ENCODE results near the gene DAZAP1.

The DAZAP1 gene

DNA sequence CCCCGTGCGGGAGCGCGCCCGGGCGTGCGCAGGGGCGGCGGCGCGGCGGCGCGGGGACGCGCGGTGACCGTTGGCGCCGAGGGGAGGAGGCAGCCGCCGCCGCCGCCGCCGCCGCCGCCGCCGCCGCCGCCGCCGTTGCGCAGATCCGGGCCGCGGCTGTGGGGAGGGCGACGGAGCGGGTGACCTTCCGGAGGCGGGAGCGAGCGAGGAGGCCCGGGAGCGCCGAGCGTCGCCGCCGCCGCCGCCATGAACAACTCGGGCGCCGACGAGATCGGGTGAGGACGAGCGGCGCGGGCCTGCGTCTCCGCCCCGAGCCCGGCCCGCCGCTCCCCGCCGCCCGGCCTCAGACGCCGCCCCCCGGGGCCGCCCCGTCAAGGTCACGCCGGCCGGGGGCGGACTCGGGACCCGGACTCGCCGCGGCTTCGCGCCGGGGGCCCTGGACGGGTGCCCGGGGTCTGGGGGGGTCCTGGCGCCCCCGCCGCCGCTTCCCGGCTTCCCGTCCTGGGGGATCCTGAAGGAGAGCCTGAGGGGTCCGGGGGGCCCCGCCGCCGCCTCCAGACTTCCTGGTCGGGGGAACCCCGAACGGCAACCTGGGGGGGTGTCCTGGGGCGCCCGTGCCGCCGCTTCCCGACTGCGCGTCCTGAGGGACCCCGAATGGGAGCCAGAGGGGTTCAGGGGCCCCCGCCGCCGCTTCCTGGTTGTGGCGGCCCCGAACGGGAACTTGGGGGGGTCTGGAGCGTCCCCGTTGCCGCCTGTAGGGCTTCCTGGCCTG is at the start of gene DAZAP1:
TSS of gene DAZAP1 (plus strand) at position 59 of the 772 bp plus-strand sequence. CDS start at position 247, 188 bp downstream.
- peak; percentile 50 to 65 for DNase-seq

DNA sequence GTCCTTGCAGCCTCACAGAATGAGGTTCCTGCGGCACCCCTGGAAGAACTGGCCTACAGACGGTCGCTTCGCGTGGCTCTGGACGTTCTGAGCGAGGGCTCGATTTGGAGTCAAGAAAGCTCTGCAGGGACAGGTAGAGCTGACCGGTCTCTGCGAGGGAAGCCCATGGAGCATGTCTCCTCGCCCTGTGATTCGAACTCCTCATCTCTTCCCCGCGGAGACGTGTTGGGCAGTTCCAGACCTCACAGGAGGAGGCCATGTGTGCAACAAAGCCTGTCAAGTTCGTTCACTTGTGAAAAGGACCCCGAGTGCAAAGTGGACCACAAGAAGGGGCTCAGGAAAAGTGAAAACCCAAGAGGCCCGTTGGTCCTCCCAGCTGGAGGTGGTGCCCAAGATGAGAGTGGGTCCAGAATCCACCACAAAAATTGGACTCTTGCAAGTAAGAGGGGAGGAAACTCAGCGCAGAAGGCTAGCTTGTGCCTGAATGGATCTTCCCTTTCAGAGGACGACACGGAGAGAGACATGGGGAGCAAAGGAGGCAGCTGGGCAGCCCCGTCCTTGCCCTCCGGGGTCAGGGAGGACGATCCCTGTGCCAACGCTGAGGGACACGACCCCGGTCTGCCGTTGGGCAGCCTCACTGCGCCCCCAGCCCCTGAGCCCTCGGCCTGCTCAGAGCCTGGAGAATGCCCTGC is 47.1 kb upstream of the DAZAP1 start:
- DNase-seq = no peak

DNA sequence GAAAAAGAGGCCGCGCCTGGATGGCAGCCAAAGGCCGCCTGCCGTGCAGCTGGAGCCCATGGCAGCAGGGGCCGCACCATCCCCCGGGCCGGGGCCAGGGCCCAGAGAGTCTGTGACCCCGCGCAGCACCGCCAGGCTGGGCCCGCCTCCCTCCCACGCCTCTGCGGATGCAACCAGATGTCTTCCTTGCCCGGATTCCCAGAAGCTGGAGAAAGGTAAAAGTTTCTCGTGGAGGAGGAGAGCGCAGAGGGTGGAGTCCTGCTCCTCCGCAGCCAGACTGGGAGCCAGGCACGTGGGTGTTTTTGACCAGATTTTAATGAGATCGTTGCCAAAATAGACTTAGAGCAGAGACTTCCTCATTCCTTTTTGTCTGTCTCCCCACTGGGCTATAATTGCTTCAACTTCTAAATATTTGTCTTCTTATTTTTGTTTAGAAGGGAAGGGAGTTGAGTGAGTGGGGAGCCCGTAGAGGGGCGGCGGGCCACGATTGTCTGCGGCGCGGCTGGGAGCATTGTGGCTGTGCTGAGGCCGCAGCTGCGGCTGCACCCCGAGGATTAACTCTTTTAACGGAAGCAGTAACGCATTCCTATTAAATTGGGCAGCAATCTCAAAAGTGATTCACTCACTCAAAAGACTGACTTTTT is 46.4 kb upstream of the DAZAP1 start:
- no peak for DNase-seq

DNA sequence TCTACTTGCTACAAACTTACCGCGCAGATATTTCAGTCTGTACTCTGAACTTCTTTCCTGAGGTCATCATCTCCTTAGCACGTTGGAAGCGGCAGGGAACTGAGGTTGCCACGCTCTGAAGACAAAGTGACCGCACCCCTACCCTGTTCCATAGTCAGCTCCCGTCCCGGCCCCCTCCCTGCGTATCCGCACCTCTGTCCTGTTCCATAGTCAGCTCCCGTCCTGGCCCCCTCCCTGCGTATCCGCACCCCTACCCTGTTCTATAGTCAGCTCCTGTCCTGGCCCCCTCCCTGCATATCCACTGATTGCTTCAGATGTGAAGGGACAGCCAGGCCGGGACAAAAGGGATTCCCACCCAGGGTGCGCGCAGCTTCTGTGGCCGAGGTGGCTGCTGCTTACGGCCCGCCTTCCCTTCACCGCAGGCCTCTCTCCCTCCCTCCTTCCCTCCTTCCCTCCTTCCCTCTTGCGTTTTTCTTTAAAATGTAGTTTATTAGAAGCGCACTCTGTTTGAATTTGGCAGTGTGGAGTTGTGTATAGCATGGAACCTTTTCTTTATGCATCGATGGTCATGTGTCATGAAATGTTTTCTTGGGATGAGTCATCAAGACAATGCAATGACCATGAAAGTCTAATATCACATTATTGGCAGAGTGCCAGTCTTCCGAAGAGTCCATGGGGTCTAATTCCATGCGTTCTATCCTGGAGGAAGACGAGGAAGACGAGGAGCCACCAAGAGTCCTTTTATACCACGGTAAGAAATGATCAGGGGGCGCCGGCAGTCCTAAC is 45.6 kb upstream of the DAZAP1 start:
- DNase-seq = no peak

DNA sequence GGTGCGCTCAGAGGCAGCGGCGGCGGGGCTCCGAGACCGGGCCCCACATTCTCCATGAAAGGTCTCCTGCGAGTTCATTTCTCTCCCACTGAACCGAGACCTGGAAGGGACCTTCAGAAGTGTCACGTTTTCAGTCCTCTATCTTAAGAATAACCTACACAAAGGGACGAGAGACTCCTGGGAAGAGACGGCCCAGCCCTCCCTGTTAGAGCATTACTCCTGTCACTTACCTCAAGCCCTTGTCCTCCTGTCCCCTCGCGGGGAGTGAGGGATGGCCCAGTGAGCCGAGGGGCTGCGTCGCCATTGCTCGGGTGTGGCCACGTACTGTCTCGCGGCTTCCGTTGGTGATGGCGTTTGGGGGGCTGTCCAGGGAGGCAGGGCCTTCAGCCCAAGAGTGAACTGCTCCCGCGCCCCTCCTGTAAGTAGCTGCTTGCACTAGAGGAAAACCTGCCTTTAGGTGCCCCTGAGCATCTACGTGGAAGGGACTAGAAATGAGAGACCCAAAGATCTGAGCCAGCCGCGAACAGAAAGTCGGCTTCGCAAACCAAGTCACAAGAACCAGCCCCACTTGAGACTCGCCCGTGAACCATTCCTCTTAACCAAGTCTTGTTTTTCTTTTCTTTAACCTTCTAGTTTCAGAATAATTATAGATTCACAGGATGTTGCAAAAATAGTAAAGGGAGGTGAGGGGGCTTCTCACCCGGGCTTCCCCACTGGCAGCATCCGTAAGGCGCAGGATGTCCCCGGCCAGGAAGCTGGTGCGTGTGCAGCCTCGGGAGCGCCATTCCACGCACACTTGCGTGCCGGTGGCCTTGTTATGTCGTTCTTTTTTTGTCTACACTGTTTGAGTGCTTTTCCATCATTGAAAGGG is 44.8 kb upstream of the DAZAP1 start:
- no peak for DNase-seq

DNA sequence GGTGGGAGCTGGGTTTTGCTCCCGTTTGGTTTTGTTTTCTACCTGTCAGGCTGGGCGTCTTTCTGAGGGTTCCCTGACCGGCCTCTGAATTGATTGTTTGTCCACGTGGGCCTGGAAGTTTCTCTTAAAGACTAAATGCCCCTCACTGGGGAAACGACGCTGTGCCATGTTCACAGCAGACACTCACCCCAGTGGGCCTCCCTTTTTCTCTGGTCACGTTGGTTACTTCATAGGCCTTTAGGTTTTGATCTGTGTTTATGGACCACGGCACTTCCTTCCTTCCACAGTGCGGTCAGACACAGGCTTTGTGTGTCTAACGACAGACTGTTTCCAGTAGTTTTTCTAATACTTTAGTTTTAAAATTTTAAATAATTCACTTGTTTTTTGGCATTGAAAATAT is 43.8 kb upstream of the DAZAP1 start:
- DNase-seq = no peak

DNA sequence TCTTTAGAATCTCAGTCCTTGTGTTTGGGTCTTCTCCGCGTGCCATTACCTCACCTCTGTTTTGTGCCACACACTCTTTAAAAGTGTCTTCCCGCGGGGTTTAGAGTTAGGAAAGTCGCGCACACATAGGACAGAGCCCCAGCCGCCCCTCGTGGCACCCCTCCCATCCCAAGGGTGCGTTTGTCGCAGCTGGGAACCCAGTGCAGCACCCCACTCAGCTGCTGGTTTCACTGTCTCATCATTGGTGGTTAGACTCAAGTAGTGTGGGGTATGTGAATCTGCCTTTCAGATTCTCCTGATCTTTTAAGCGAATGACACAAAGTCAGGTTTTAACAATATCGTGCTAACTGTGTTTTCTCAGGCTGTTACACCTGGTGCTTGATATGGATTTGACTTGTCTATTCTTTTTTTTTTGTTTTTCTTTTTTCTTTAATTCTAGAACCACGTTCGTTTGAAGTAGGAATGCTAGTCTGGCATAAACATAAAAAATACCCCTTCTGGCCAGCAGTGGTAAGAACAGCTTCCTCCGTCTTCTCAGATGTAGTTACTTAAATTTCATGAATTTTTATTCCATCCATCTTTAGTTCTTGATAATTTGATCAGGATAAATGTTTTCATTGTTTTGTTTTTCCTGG is 43.2 kb upstream of the DAZAP1 start:
- peak in 1 of 2 experiments; percentile 40 for DNase-seq

DNA sequence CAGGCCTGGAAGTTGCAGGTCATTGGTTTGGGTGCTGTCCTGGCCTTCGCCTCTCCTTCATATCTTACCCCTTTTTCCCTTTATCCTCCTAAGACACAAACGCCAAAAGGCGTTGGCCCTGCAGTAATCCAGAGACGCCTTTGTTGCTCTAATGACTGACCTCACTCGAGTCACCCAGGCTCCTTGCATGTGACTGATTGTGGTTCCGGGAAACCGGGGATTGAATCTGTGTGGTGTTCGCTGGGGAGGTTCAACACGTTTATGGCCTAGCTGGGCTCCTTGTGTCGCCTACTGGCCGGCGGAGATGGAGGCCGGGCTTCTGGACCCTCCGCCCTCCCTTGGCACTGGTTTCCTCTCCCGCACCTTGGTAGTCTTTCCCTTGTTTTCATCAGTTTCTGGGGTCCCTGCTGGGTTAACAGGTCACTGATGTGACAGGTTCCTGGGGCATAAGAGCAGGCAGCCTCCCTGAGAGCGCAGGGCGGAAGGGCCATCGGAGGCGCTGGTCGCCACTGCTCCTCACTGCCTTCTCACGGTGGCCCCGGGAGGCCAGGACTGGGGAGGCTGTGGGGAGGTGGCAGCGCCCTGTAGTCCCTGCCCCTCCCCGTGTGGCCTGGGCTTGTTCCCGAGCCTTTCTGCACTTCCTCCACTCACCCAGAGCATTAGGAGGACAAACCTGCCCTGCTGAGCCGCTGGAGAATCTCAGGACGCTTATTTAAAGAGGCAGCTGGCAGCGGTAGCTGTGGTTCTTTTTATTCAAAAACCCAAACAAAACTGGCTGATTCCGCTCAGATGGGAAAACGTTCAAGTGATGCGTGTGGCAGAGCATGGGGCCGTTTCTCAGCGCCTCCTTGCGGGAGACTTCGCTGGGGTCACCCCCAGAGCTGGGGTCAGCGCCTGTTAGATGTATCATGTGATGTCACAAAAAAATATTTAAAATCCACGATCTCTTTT is 41.8 kb upstream of the DAZAP1 start:
- DNase-seq = no peak

DNA sequence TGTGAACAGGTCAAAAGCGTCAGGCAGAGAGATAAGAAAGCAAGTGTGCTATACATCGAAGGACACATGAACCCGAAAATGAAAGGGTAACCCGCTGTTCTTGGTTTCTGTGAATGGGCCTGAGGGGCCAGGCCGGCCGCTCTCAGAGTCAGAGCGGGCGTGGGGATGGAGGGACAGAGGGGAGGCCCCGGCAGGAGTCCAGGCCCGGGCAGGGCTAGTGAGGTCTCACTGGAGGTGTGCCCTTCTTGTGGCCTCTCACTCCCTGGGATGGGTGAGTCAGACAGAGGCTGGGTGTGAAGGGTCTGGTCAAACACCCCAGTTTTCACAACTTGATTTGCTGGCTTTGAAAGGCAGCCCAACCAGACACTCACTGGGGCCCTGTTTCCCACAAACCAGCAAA is 41.1 kb upstream of the DAZAP1 start:
- DNase-seq = no peak

DNA sequence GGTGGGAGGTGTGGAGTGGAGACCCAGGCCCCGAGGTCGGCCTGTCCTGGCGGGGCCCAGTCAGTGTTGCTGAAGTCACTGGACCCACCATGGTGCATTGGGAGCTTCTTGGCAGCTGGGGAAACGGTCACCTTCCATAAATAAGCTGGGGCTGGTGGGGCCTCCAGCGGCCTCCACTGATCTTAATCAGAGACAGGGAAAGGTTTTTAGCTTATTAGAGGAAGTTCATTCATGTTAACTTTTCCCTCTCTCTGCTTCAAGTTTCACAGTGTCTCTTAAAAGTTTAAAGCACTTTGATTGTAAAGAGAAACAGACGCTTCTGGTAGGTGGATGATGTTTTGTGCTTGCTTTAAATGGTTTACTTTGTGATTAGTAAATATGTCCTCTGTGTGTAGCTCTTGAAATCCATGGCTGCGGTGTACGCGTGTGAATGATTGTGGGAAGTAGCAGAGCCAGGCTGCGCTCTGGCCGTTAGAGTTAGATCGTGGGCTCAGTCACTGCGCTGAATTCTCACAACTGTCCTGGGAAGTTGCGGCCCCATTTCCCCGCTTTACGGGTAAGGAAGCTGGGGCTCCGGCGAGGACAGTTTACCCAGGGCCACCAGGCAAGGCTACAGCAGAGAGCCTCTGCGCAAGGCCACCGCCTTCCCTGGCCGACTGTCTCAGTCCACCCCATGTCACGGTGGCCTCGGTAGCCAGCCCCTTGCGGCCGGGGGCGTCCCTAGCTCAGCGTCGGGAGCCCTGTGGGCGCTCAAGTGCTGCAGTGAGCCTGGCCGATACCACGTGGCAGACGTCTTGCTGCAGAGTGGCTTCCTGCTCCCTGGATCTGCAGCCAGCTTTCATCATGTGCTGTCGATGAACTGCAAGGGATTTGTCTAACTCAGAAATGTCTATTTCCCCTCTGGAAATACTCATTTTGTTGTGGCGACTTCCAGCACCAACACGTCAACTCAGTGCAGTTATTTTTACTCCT is 40.2 kb upstream of the DAZAP1 start:
- no peak for DNase-seq

DNA sequence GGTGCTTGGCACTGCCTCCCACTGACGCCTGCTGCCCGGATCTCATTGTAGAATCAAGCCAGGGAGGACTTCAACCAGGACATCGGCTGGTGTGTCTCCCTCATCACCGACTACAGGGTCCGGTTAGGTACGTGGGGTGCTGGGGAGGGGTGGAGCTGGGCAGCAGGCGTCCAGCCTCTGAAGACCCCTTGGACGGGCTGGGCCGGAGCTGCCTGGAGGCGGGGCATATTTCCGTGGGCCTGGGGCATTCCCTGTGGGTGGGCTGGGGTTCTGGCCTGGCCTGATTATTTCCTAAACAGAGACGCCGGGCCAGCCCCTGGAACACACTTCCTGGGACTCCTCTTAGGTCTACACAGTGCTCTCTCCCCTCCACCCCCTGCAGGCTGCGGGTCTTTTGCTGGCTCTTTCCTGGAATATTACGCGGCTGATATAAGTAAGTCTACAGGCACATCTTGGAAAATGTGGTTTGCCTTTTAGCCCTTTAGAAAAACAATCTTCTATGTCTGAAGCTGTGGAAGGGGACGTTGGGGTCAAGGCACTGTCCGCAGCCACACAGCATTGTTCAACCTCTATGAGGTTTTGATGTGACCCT is 38.1 kb upstream of the DAZAP1 start:
- no peak for DNase-seq

DNA sequence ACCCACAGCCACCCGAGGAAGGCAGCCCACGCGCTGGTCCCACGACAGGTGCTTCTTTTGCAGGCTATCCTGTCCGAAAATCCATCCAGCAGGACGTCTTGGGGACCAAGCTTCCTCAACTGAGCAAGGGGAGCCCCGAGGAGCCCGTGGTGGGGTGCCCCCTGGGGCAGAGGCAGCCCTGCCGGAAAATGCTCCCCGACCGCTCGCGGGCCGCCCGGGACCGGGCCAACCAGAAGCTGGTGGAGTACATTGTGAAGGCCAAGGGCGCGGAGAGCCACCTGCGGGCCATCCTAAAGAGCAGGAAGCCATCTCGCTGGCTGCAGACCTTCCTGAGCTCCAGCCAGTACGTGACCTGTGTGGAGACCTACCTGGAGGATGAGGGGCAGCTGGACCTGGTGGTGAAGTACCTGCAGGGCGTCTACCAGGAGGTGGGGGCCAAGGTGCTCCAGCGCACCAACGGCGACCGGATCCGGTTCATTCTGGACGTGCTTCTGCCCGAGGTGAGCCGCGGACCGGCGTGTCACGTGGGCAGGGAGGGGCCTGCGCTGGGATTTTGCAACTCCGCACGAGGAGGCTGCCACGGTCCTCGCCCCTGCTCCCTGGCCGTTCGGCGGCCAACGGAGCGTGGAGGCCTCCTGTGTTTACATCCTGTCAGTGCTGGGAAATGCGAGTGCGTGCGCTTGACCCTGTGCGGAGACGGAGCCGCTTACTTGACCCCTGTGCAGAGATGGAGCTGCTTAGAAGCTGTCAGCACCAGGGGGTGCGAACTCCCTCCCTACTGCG is 36.6 kb upstream of the DAZAP1 start:
- DNase-seq = no peak

DNA sequence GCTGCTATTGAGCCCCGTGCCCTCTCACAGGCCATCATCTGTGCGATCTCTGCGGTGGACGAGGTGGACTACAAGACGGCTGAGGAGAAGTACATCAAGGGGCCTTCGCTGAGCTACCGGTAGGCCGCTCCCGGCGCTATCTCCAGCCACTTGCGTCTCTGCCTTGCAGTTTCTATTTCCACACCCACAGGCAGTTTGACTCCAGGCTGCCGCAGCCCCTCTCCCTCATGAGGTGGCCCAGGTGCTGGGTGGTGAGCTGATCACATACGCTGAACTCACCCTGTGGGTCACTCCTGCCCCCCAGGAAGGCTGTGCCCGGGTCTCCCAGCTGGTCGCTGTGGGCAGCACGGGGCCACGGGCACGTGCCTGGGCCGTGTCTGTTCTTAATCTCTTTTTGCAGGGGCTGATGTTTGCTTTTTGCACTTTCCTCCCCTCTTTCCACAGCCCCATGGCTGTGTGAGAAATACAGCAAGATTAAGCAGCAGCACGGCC is 34.3 kb upstream of the DAZAP1 start:
- no peak for DNase-seq

DNA sequence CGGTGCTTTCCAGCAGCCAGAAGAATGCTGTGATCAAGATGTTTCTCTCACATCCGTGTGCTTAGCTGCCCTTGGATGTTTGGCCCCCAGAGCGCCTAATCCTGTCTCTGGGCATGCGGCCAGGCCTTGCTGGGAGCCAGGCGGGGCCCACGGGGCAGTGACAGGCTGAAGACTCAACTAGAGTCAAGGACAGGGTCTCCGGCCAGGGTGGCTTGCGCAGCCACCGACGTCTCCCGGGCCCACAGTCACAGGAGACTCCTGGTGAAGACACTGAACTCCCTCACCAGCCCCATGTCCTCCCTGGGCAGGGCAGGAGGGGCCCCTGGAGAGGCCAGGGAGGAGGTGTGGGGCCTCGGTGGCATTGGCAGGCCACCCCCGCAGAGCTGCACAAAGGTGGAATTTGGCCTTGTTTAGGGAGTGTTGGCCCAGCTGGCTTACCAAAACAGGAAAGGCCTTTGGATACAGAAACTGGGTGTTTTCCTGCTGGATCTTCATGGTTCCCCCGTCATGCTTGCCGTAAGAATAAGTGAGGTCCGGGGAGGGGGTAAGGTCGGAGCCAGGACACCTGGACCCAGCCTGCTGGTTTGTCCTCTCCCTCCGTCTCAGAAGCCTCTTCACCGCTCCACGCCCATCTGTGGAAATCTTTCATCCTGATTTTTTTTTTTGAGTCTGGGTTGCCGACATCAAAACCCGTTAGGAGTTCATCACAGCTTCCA is 33.7 kb upstream of the DAZAP1 start:
- DNase-seq = no peak

DNA sequence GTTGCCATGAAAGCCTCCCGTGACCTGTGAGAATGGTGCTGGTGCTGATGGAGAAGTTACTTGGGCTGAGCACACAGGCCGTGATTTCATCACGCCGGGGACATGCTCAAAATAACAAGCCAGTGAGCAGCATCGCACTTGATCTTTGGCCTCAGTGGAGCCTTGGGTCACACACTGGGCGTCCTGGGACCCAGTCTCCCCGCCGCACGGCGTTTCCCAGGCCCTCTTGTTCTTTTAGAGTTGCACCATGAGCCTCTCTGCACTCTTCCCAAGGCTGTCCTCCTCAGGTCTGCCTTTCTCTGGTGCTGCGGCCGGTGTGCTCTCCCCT is 33.2 kb upstream of the DAZAP1 start:
- no peak for DNase-seq

DNA sequence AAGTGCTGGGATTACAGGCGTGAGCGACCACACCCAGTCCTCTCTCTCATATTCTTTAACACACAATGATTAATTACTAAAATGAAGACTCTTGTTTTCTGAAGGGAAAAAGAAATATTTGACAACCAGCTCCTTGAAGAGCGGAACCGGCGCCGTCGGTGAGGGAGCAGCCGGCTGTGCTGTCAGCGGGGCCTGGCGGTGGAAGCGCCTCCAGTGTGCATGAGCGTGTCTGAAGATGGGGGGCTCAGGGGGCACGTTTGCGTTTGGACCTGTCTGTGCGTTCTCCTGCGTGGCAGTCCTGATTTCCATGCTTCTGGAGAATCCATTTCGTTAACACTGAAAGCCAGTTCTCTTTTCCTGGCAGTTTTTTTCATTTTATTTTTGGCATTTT is 31.0 kb upstream of the DAZAP1 start:
- DNase-seq = no peak

Data from activated T-cell treated with anti-CD3 and anti-CD28 coated beads, Interleukin-2, amount 50 U/mL, for 48 hours (primary cell).